Endothelial cell of umbilical vein (primary cell): ENCODE results near the gene NR2E1.

Source experiments
- EZH2 ChIP-seq: IDR thresholded peaks from 2 replicates; pipeline ENCODE4 v1.6.1; 2012; ENCODE audit warnings: borderline replicate concordance, low read depth, mild to moderate bottlenecking, moderate library complexity, low read length, inconsistent platforms; ENCODE audit not compliant: severe bottlenecking
- GATA2 ChIP-seq: IDR thresholded peaks from 2 replicates; pipeline ENCODE4 v1.7.0; 2011; ENCODE audit warnings: low read depth, mild to moderate bottlenecking, moderate library complexity, mixed read lengths, low read length; ENCODE audit not compliant: insufficient read length, insufficient read depth
- JUN ChIP-seq: IDR thresholded peaks from 2 replicates; pipeline ENCODE4 v1.6.1; 2011; ENCODE audit warnings: borderline replicate concordance, low read depth; ENCODE audit not compliant: insufficient read length, insufficient read depth
- MYC ChIP-seq: IDR thresholded peaks from one replicate; pipeline ENCODE4 v1.6.1; 2011; ENCODE audit warnings: mild to moderate bottlenecking, low read depth, low read length
- POLR2A ChIP-seq: IDR thresholded peaks from 2 replicates; pipeline ENCODE4 v1.6.1; 2012; ENCODE audit warnings: low read depth, mild to moderate bottlenecking, control low read depth, low read length
- POLR2AphosphoS5 ChIP-seq: IDR thresholded peaks from 2 replicates; pipeline ENCODE4 v1.6.1; 2012; ENCODE audit warnings: low read depth, mild to moderate bottlenecking, control low read depth, low read length, moderate library complexity; ENCODE audit not compliant: insufficient read depth
- TF ChIP-seq, protein P1 (sequence below), 2 donors: IDR thresholded peaks; 1 replicate in 1 of 2; 2 replicates in 1 of 2; pipeline ENCODE4 v1.5.1; 2011; ENCODE audit warnings: low read length in 2 of 2, mild to moderate bottlenecking in 2 of 2, moderate library complexity in 2 of 2, control low read depth in 1 of 2, inconsistent platforms in 1 of 2, low read depth in 1 of 2; ENCODE audit not compliant: insufficient read depth in 1 of 2; ENCODE audit errors: extremely low read depth in 1 of 2
- TF ChIP-seq, protein P2 (sequence below): IDR thresholded peaks from 2 replicates; pipeline ENCODE4 v1.6.1; 2011; ENCODE audit not compliant: insufficient read depth, insufficient read length

DNA sequence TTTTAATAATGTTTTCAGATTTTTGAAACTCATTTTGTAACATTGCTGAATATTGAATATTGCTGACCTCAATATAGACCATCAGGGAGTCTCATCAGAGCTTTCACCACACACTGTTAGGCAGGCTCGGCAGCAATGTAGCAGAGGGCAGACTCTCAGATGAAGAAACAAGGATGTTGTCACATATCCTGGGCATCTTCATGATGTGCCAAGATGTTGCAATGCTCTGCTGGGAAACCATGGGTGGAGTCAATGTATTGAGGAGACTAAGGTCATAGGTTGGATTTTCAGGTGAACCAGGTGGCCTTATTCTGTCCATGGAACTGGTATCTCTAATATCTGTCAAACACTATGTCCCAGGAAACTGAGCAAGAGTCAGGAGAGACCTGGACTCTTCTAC is 27.3 kb downstream of the NR2E1 start:
- no peak for TF ChIP-seq EZH2
- TF ChIP-seq, protein P1, sequence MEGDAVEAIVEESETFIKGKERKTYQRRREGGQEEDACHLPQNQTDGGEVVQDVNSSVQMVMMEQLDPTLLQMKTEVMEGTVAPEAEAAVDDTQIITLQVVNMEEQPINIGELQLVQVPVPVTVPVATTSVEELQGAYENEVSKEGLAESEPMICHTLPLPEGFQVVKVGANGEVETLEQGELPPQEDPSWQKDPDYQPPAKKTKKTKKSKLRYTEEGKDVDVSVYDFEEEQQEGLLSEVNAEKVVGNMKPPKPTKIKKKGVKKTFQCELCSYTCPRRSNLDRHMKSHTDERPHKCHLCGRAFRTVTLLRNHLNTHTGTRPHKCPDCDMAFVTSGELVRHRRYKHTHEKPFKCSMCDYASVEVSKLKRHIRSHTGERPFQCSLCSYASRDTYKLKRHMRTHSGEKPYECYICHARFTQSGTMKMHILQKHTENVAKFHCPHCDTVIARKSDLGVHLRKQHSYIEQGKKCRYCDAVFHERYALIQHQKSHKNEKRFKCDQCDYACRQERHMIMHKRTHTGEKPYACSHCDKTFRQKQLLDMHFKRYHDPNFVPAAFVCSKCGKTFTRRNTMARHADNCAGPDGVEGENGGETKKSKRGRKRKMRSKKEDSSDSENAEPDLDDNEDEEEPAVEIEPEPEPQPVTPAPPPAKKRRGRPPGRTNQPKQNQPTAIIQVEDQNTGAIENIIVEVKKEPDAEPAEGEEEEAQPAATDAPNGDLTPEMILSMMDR (IDR thresholded peaks at IDR 0.05; ENCODE audit: extremely low read depth in 1 of 2, insufficient read depth in 1 of 2, low read depth in 1 of 2, low read length in 2 of 2): no peak
- no peak for TF ChIP-seq POLR2A
- no peak for TF ChIP-seq MYC
- TF ChIP-seq POLR2AphosphoS5: no peak
- TF ChIP-seq GATA2: no peak
- no peak for TF ChIP-seq JUN
- TF ChIP-seq, protein P2, sequence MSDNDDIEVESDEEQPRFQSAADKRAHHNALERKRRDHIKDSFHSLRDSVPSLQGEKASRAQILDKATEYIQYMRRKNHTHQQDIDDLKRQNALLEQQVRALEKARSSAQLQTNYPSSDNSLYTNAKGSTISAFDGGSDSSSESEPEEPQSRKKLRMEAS: no peak
